Smooth muscle cell (in vitro differentiated cells): ENCODE results near the gene SIT1. TPM values are rescaled to one million over a fixed set of nuclear protein-coding genes. Genes with fewer than 3 reads are reported as not detected.

Experiments used
- DNase-seq: peaks from one replicate; lab custom pipeline; 2025; ENCODE audit not compliant: unreplicated experiment; lab: John Stamatoyannopoulos, UW
- H2AFZ ChIP-seq: fragments of 200-600 bp; sonication (generic); 2 replicates; pipeline ENCODE4 v1.6.0; 2016; ENCODE audit warnings: antibody characterized with exemption, low read depth, mild to moderate bottlenecking
- H3F3A ChIP-seq: fragments of 200-600 bp; sonication (generic); 2 replicates; pipeline ENCODE4 v1.6.0; 2017; ENCODE audit warnings: antibody characterized with exemption, low read depth
- H3K27ac ChIP-seq: fragments of 200-600 bp; sonication (generic); 2 replicates; pipeline ENCODE4 v1.5.1; 2016; ENCODE audit warnings: low read depth, mild to moderate bottlenecking
- H3K27me3 ChIP-seq: fragments of 200-600 bp; sonication (generic); 2 replicates; pipeline ENCODE4 v1.6.1; 2016; ENCODE audit warnings: low read depth, mild to moderate bottlenecking
- H3K36me3 ChIP-seq: fragments of 200-600 bp; sonication (generic); 2 replicates; pipeline ENCODE4 v1.5.1; 2016; ENCODE audit warnings: low read depth
- H3K4me1 ChIP-seq: fragments of 200-600 bp; sonication (generic); 2 replicates; pipeline ENCODE4 v1.5.1; 2016; ENCODE audit warnings: low read depth
- H3K4me2 ChIP-seq: fragments of 200-600 bp; sonication (generic); 2 replicates; pipeline ENCODE4 v1.6.0; 2016; ENCODE audit warnings: mild to moderate bottlenecking
- H3K4me3 ChIP-seq: fragments of 200-600 bp; sonication (generic); 2 replicates; pipeline ENCODE4 v1.5.1; 2016; ENCODE audit warnings: mild to moderate bottlenecking
- H3K79me2 ChIP-seq: fragments of 200-600 bp; sonication (generic); 2 replicates; pipeline ENCODE4 v1.6.0; 2016; ENCODE audit warnings: low read depth, mild to moderate bottlenecking
- H3K9ac ChIP-seq: fragments of 200-600 bp; sonication (generic); 2 replicates; pipeline ENCODE4 v1.6.0; 2016; ENCODE audit warnings: low read depth
- H3K9me3 ChIP-seq: fragments of 200-600 bp; sonication (generic); replicated peaks from 2 replicates; pipeline ENCODE4 v1.5.1; 2016; ENCODE audit warnings: low read depth
- H4K20me1 ChIP-seq: fragments of 200-600 bp; sonication (generic); 2 replicates; pipeline ENCODE4 v1.6.0; 2016; ENCODE audit warnings: low read depth
- WGBS: methylation state at CpG from one replicate; pipeline ENCODE4 v1.1.7; 2016; ENCODE audit warnings: low lambda C conversion rate; 5-methylcytosine and 5-hydroxymethylcytosine counted together
- polyA plus RNA-seq: library from polyadenylated mRNA; unstranded; fragments of >200 nt; fragmentation: Nextera tagmentation; extraction: Ambion mirVana; gene quantifications from 2 replicates; pipeline ENCODE4 v1.2.1, GENCODE V29; 2016
- total RNA-seq: library from RNA; depleted of rRNA; stranded (reverse); fragments of >200 nt; gene quantifications from 2 replicates; pipeline ENCODE4 v1.2.3, GENCODE V29; 2014
- TF ChIP-seq, protein P1 (sequence below): fragments of 200-600 bp; sonication (generic); IDR thresholded peaks from 2 replicates; pipeline ENCODE4 v1.5.1; 2017; ENCODE audit warnings: borderline replicate concordance, mild to moderate bottlenecking, antibody characterized with exemption; ENCODE audit not compliant: insufficient read depth, poor library complexity, severe bottlenecking

Gene SIT1
- total and polyA plus RNA-seq, 2 experiments from 2014 or later, result not detected

DNA sequence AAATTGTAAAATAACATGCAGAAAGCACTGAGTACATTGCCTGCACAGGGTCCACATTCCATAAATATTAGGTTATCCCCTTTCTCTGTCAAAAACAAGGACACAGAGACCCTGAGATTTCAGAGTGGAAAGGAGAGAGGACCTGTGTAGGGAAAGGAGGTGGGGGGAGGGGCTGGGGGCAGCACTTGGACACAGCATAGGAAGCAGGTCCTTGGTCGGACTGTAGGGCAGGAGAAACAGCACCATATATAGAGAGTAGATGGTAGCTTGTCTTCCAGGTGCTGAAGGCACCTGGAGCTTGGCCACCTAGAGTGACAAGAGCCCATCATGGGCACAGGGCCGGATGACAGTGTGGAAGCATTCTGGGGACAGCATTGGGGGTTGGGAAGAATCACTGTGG is 36.6 kb upstream of the SIT1 start:
- no peak overlapping the region for H3K9ac ChIP-seq
- H3K27me3 ChIP-seq, result no peaks in the 10 kb centered on the region
- peak overlapping the region; percentile 70 for H3K4me3 ChIP-seq
- H3F3A ChIP-seq, result peaks cover 73% of the 10 kb centered on the region
- no peaks in the 10 kb centered on the region for H3K36me3 ChIP-seq
- DNase-seq, result no peak
- H3K4me1 ChIP-seq, result peaks cover 18% of the 10 kb centered on the region
- H2AFZ ChIP-seq, result no peak overlapping the region
- no peaks in the 10 kb centered on the region for H3K9me3 ChIP-seq
- H3K27ac ChIP-seq, result peak overlapping the region; percentile 35
- TF ChIP-seq, protein P1, sequence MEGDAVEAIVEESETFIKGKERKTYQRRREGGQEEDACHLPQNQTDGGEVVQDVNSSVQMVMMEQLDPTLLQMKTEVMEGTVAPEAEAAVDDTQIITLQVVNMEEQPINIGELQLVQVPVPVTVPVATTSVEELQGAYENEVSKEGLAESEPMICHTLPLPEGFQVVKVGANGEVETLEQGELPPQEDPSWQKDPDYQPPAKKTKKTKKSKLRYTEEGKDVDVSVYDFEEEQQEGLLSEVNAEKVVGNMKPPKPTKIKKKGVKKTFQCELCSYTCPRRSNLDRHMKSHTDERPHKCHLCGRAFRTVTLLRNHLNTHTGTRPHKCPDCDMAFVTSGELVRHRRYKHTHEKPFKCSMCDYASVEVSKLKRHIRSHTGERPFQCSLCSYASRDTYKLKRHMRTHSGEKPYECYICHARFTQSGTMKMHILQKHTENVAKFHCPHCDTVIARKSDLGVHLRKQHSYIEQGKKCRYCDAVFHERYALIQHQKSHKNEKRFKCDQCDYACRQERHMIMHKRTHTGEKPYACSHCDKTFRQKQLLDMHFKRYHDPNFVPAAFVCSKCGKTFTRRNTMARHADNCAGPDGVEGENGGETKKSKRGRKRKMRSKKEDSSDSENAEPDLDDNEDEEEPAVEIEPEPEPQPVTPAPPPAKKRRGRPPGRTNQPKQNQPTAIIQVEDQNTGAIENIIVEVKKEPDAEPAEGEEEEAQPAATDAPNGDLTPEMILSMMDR, result no peak
- 75% methylated on average over 2 of the region's 2 CpGs for WGBS
- H3K4me2 ChIP-seq, result peak overlapping the region; percentile 95
- H4K20me1 ChIP-seq, result peaks cover 74% of the 10 kb centered on the region
- H3K79me2 ChIP-seq, result peaks cover 35% of the 10 kb centered on the region

DNA sequence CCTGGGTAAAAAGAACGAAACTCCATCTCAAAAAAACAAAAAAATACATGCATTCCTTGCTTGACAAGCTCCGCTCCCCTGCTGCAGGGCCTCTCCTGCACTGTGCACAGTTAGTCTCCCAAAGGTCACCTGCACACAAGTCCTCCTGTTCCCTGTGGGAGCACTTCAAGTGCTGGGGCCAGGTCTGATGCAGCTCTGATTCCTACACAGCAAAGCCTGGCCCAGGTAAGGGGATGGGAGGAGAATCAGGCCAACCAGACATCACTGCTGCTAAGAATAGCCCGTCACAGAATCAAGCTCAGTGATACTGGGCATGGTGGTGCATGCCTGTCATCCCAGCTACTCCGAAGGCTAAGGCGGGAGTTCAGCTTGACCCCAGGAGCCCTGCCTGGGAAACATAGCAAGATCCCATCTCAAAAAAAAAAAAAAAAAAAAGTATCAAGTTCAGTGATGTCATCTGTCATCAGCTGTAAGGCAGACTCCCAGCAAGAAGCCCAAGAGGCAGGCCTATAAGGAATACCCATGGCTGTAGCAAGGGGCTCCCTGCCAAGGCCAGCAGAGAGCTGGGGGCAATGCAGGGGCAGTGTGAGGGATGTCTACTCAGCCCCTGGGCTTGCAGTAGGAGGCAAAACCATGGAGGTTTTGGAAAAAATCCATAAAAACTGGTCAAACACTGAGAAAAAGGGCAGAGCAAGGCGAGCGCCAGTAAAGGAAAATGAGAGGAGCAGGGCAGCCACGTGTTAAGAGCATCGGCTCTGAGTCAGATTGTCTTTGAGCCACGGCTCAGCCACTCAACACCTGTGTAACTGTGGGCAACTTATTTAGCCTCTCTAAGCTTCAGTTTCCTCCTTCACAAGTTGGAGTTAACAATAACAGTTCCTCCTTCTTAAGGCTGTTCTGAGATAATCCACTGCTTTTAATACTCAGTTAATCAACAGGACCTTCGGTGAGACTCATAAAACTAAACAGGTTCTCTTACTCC is 35.8 kb upstream of the SIT1 start:
- H2AFZ ChIP-seq, result no peak overlapping the region
- WGBS, result 58% methylated on average over 11 of the region's 11 CpGs
- H3K79me2 ChIP-seq, result peaks cover 35% of the 10 kb centered on the region
- TF ChIP-seq, protein P1, result no peak
- DNase-seq, result no peak
- no peaks in the 10 kb centered on the region for H3K27me3 ChIP-seq
- no peak overlapping the region for H3K4me3 ChIP-seq
- no peaks in the 10 kb centered on the region for H3K36me3 ChIP-seq
- no peak overlapping the region for H3K9ac ChIP-seq
- peak overlapping the region; percentile 95 for H3K4me2 ChIP-seq
- peaks cover 15% of the 10 kb centered on the region for H3K4me1 ChIP-seq
- H4K20me1 ChIP-seq, result peaks cover 82% of the 10 kb centered on the region
- H3F3A ChIP-seq, result peaks cover 75% of the 10 kb centered on the region
- H3K27ac ChIP-seq, result peak overlapping the region; percentile 35
- no peaks in the 10 kb centered on the region for H3K9me3 ChIP-seq

GRCh38 chr9:35685506-35685905 is 34.8 kb upstream of the SIT1 start:
- Histone ChIP-seq H2AFZ (no peak overlapping the region), H3K4me2 (no peak overlapping the region), H3K36me3 (no peaks in the 10 kb centered on the region), H3K9ac (no peak overlapping the region), H3K9me3 (no peaks in the 10 kb centered on the region), H3K4me3 (no peak overlapping the region), H3K4me1 (peaks cover 12% of the 10 kb centered on the region), H3K27ac (no peak overlapping the region), H3K27me3 (no peaks in the 10 kb centered on the region), H3F3A (peaks cover 75% of the 10 kb centered on the region), H3K79me2 (peaks cover 35% of the 10 kb centered on the region), H4K20me1 (peaks cover 86% of the 10 kb centered on the region)
- DNase-seq, result no peak
- TF ChIP-seq, protein P1, result no peak
- WGBS, result 99% methylated on average over 13 of the region's 13 CpGs
